COLO829 (cell line): Measurements from ENCODE around the gene BANF1.
A peak's percentile ranks its signal among the peaks of the same experiment; 100 is the strongest.

Source experiments
- DNase-seq: peaks from one replicate; pipeline ENCODE4 v3.0.0; 2012; ENCODE audit warnings: low spot score

Gene BANF1

GRCh38 chr11:66001942-66002647, at the start of gene BANF1, which contains the start of gene EIF1AD:
Gene BANF1, plus strand, starts transcription at chr11:66002503. Its CDS starts 748 bp downstream, at chr11:66003251.
Gene EIF1AD, minus strand, starts transcription at chr11:66002157. Its CDS starts 1,768 bp downstream, at chr11:66000389.
- DNase-seq = peak; percentile 91

DNA sequence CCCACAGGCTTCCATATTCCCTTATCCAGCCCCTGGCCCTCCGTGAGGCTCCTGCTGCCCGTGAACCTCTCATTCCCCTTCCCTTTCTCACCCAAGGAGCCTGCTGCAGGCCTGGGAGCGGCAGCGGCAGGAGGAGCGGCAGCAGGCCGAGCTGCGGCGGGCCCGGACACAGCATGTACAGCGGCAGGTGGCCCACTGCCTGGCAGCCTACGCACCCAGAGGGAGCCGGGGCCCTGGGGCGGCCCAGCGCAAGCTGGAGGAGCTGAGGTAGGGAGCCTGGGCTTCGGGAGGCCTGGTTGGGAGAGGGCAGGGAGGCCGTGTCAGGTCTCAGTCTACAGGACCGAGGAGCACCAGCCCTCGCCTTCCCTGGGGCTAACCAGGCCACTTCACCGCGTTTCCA, 48.8 kb upstream of the BANF1 start:
- no peak for DNase-seq

DNA sequence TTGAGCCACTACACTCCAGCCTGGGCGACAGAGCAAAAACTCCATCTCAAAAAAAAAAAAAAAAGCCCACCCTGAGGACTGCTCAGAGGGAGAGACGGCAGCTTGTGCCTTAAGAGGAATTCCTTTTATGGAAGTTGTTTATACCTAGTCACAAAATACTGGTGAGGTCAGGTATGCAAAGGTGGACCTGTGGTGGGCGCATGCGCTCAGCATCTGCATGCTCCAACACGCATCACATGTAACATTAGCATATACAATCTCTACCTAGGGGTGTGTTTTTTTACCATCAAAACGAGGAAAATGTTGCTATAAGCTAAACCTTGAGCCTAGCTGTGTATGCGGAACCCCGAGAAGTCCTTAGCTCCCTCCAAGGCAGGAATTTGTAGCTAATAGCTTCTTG, 47.5 kb upstream of the BANF1 start:
- no peak for DNase-seq

GRCh38 chr11:65958291-65958690, 44.0 kb upstream of the BANF1 start:
- DNase-seq = no peak

GRCh38 chr11:65958774-65959420, 43.4 kb upstream of the BANF1 start:
- DNase-seq = no peak

DNA sequence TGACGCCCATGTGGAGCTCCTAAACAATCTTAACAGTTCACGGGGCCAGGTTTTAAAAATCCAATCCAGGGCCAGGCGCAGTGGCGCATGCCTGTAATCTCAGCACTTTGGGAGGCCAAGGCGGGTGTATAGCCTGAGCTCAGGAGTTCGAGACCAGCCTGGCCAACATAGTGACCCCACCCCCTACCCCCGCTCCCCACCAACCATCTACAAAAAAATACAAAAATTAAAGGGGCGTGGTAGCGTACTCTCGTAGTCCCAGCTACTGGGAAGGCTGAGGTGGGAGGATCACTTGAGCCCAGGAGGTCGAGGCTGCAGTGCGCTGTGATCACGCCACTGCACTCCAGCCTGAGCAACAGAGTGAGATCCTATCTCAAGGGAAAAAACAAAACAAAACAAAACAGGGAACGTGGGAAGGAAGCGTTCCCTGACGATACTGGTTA, 41.5 kb upstream of the BANF1 start:
- no peak for DNase-seq

DNA sequence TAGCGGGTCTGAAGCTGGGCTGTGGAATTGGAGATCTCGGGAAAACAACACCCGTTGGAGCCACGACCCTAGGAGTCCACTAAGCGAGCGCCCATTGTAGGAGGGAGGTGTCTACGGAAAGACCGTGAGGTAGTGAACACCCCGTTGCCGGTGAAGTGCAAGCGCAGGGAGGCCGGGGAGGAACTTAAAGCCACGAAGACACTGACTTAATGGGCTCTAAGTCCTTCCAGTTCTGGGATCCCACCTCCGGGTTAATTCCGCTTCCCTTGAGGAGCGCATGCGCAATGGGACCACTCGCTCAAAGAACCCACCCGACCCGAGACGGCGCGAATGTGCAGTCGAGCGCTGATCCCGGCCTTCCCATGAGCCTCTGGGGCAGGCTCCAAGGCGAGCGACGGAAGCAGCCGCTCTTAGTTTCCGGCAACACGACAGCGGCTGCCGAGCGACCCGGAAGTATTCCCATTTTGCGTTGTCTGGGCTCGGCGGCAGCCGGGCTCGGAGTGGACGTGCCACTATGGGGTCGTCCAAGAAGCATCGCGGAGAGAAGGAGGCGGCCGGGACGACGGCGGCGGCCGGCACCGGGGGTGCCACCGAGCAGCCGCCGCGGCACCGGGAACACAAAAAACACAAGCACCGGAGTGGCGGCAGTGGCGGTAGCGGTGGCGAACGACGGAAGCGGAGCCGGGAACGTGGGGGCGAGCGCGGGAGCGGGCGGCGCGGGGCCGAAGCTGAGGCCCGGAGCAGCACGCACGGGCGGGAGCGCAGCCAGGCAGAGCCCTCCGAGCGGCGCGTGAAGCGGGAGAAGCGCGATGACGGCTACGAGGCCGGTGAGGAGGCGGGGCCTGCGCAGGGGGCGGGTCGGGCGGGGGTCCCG, 40.8 kb upstream of the BANF1 start, which contains the start of gene SART1:
Gene SART1 (plus strand): TSS at position 468 of the 874 bp plus-strand sequence. CDS start 47 bp downstream, at position 515.
- DNase-seq = peak; percentile 99

DNA sequence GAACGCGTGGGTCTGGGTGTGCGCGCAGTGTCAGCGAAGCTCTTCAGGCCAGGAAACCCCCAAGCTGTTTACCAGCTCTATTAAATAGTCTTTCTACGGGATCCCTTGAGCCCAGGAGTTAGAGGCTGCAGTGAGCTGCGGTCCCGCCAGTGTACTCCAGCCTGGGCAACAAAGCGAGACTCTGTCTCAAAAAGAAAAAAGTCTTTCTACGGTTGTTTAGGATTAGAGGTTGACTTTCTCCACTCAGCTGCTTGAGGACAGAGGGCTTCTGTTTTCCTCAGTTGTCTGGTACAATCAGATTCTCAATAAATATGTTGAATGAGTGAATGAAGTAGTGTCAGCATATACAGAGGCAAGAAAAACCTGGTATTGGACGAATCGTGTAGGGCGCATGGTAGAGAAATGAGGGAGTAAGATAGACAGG, 40.1 kb upstream of the BANF1 start:
- peak; percentile 51 for DNase-seq

- no peak for DNase-seq
Measured at GRCh38 chr11:65964906-65965305, 37.4 kb upstream of the BANF1 start.

DNA sequence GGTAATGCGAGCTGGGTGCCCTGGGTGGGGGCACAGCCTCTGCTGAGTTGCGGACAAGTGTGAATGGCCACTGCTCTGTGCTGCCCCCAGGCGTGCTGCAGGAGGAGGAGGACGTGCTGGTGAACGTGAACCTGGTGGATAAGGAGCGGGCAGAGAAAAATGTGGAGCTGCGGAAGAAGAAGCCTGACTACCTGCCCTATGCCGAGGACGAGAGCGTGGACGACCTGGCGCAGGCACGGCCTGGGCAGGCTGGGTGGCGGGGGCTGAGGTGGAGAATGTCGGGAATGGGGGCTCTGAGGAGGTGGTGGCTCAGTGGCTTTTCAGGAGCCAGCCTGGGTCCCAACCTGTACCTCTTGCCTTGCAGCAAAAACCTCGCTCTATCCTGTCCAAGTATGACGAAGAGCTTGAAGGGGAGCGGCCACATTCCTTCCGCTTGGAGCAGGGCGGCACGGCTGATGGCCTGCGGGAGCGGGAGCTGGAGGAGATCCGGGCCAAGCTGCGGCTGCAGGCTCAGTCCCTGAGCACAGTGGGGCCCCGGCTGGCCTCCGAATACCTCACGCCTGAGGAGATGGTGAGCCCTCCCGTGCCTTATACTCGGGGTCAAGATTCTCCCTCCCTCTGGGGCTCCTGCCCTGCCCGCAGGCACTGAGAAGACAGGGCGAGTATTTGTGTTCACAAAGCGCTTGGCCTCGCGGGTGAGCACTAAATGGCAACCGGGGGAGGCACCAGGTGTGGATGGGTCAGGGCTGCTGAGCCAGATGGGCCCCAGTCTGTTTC, 36.1 kb upstream of the BANF1 start:
- DNase-seq = no peak

- DNase-seq = no peak
Measured at GRCh38 chr11:65967329-65967934, 34.9 kb upstream of the BANF1 start.

DNA sequence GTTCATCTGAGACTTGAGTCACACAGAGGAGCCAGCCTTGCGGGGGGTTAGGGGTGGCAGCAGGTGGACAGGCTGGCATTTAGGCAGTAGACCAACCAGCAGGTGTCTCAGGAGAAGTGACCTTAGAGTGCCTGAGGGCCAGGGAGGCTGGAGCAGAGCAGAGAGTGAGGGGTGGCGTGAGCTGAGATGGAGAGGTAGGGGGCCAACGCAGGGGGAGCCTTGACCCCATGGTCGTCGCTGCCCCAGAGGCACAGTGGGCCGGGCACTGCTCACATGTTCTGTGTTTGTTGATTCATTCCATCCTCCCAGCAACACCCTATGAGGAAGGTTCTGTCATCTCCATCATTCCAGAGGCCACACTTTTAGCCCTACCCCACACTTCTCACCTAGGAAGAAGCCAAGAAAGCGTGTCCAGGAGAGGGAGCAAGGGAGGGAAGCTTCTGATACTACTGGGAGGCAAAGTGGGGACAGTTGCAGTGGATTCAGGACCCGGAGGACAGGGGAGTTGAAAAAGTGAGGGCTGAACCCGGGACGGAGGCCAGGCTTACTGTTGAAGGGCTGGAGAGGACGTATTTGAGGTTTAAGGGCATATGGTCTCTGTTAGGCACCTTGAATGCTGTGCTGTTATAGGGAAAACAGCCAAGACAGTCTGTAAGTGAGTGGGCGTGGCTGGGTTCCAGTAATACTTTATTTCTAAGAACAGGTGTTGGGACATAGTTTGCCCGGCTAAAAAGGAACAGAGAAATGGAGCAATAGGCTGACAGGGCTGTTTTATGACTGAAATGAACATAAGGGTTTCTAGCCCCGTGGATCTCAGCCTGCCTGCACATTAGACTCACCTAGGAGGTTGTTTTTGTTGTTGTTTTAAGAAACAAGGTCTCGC, 33.5 kb upstream of the BANF1 start:
- DNase-seq = no peak

GRCh38 chr11:65972116-65972515, 30.2 kb upstream of the BANF1 start:
- no peak for DNase-seq

- no peak for DNase-seq
Measured at GRCh38 chr11:65973439-65974110, 28.7 kb upstream of the BANF1 start.

GRCh38 chr11:65975771-65976170, 26.5 kb upstream of the BANF1 start:
- no peak for DNase-seq

DNA sequence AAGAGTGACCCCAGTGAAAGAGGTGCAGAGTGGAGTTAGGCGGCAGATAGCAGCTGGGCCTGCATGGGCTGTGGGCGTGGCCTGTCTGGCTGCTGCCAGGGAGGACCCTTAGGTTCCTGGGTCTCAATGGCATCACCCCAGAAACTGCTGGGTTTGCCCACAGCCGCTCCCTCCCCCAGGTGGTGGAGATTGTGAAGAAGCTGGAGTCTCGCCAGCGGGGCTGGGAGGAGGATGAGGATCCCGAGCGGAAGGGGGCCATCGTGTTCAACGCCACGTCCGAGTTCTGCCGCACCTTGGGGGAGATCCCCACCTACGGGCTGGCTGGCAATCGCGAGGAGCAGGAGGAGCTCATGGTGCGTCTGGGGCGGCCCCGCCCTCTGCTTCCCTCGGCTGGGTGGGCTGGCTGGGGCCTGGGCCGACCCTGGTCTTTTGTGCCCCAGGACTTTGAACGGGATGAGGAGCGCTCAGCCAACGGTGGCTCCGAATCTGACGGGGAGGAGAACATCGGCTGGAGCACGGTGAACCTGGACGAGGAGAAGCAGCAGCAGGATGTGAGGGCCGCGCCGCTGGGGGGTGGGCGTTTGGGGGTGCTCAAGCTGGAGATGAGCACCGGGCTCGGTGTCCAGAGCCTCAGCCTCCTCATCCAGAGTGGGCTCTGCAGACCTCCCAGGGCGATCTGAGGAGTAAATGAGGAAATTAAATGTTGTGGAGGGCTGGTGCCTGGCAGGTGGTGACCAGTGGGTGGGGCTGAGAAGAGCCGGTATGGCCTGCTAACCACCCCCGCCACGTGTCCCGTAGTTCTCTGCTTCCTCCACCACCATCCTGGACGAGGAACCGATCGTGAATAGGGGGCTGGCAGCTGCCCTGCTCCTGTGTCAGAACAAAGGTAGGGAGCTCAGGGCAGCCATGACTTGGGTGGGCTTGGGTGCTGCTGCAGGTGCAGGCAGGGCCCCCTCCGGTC, 25.8 kb upstream of the BANF1 start:
- DNase-seq = no peak

GRCh38 chr11:65977621-65978390, 24.5 kb upstream of the BANF1 start:
- DNase-seq = no peak
